Thyroid gland (tissue), 4 donors: ENCODE results near the gene ATRAID. TPM values are rescaled to one million over a fixed set of nuclear protein-coding genes. Genes with fewer than 3 reads are reported as not detected.

Experiments
- DNase-seq, 2 donors: peaks; one replicate each; pipeline ENCODE4 v3.0.0-alpha.2; 2019
- H3K27ac ChIP-seq, 3 donors: fragments of 200-600 bp; sonication (generic); 1 replicate in 2 of 3; 2 replicates in 1 of 3; pipeline ENCODE4 v1.5.1; 2016 to 2019; ENCODE audit warnings: mild to moderate bottlenecking in 1 of 3, moderate library complexity in 1 of 3
- H3K27me3 ChIP-seq: fragments of 200-600 bp; sonication (generic); one replicate; pipeline ENCODE4 v1.5.1; 2019
- H3K36me3 ChIP-seq, 2 donors: fragments of 200-600 bp; sonication (generic); one replicate each; pipeline ENCODE4 v1.5.1; 2016 to 2019
- H3K4me1 ChIP-seq, 2 donors: fragments of 200-600 bp; sonication (generic); one replicate each; pipeline ENCODE4 v1.5.1; 2017 to 2019
- H3K4me3 ChIP-seq, 3 donors: fragments of 200-600 bp; sonication (generic); replicated peaks in 1 of 3; 1 replicate in 2 of 3; 2 replicates in 1 of 3; pipeline ENCODE4 v1.5.1; 2016; ENCODE audit warnings: mild to moderate bottlenecking in 1 of 3
- H3K9me3 ChIP-seq: fragments of 200-600 bp; sonication (generic); one replicate; pipeline ENCODE4 v1.5.1; 2017
- POLR2A ChIP-seq, 2 donors: fragments of 450-650 bp; IDR thresholded peaks; one replicate each; pipeline ENCODE4 v1.6.1; 2017; ENCODE audit warnings: antibody characterized with exemption in 2 of 2, mild to moderate bottlenecking in 2 of 2, moderate library complexity in 1 of 2
- WGBS, 2 donors: methylation state at CpG; one replicate each; pipeline ENCODE4 v1.1.5; 2017; 5-methylcytosine and 5-hydroxymethylcytosine counted together
- intact Hi-C: fragments of 100-400 bp; cut with DNase I; formaldehyde crosslinking; loops from one replicate; pipeline ENCODE4 v1.15.1; 2023
- total RNA-seq, 4 donors: library from RNA; depleted of rRNA; stranded (reverse); fragments of >200 nt; gene quantifications; one replicate each; pipeline ENCODE4 v1.2.3, GENCODE V29; 2016
- TF ChIP-seq, protein P1 (sequence below), 6 experiments: fragments of 200-600 bp in 3 of 6; fragments of 450-650 bp in 3 of 6; sonication (generic) in 3 of 6; IDR thresholded peaks; one replicate each; pipeline ENCODE4 v1.5.1; 2016 to 2019; ENCODE audit warnings: antibody characterized with exemption in 6 of 6, mild to moderate bottlenecking in 2 of 6, inconsistent platforms in 1 of 6, moderate library complexity in 1 of 6

Gene ATRAID
- total RNA-seq, 4 donors from 2014 or later, result 149 to 345 (median 254) TPM

DNA sequence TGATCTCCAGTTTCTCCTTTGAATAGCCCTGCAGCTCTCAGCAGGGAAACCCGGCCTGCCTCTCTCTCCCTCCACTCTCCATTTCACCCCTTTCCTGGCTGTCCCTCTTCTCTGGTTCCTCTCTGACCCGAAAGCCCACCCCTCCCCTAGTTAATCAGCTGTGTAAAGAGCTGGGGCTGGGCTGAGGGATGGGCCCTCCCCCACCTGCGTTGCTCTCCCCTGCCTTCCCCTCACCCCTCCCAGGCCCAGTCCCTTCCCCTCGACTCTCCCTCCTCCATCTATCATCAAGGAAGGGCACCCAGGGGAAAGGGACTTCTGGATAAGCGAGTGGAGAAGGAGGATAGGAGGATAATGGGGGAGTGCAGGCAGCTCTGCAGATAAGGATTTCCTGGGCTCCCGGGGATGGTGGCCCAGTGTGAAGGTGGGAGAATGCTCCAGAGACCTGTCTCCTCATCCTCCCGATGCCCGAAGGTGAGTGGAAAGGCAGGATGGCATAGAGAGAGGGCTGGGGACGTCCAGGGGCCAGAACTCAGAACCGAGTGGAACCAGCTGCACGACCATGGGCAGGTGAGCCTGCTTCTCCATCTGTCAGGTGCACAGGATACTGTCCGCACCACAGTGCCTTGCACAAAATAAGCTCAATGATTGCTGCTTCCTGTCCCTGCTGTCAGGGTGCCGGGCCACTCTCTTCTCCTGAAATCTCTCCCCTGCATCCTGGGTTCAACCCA, 39.0 kb downstream of the ATRAID start:
- Histone ChIP-seq H3K27me3 (no peaks in the 10 kb centered on the region), H3K4me3 (no peak overlapping the region), H3K36me3 (no peaks in the 10 kb centered on the region), H3K4me1 (peaks cover 0 to 7% of the 10 kb centered on the region in 2 donors), H3K9me3 (no peaks in the 10 kb centered on the region), H3K27ac (no peak overlapping the region)
- intact Hi-C loops, result no loop called here
- whole genome bisulfite sequencing, 2 donors, result 52 to 64% methylated on average over 12 to 13 of the region's 13 CpGs
- DNase-seq, result no peak
- TF ChIP-seq, protein P1, sequence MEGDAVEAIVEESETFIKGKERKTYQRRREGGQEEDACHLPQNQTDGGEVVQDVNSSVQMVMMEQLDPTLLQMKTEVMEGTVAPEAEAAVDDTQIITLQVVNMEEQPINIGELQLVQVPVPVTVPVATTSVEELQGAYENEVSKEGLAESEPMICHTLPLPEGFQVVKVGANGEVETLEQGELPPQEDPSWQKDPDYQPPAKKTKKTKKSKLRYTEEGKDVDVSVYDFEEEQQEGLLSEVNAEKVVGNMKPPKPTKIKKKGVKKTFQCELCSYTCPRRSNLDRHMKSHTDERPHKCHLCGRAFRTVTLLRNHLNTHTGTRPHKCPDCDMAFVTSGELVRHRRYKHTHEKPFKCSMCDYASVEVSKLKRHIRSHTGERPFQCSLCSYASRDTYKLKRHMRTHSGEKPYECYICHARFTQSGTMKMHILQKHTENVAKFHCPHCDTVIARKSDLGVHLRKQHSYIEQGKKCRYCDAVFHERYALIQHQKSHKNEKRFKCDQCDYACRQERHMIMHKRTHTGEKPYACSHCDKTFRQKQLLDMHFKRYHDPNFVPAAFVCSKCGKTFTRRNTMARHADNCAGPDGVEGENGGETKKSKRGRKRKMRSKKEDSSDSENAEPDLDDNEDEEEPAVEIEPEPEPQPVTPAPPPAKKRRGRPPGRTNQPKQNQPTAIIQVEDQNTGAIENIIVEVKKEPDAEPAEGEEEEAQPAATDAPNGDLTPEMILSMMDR (IDR thresholded peaks at IDR 0.05), result no peak
- TF ChIP-seq POLR2A (IDR thresholded peaks at IDR 0.05), result no peak

DNA sequence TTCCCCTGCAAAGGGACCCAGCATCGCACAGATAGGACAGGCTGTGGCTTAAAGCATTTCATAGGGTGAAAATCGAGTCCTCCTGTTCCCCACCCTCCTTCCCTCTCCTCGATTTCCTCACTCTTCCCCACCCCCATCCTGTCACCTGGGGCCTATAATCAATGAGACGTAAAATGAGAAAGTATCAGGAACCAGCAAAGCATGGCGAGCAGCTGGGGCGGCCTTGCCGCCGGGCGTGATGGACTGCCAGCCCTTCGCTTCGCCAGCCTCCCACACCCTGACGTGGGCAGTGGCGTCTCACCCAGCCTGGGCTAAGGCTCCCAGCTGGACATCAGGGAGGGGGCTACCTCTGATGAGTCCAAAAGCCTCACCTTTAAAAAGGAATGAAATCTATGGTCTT, 39.9 kb downstream of the ATRAID start:
- Histone ChIP-seq H3K36me3 (no peaks in the 10 kb centered on the region), H3K27me3 (no peaks in the 10 kb centered on the region), H3K4me3 (no peak overlapping the region), H3K27ac (no peak overlapping the region), H3K9me3 (no peaks in the 10 kb centered on the region), H3K4me1 (peaks cover 0 to 7% of the 10 kb centered on the region in 2 donors)
- no peak for DNase-seq
- intact Hi-C loops, result no loop called here
- 82 to 83% methylated on average over 13 of the region's 13 CpGs for WGBS, 2 donors
- TF ChIP-seq, protein P1 (IDR thresholded peaks at IDR 0.05), result no peak
- TF ChIP-seq POLR2A (IDR thresholded peaks at IDR 0.05), result no peak

DNA sequence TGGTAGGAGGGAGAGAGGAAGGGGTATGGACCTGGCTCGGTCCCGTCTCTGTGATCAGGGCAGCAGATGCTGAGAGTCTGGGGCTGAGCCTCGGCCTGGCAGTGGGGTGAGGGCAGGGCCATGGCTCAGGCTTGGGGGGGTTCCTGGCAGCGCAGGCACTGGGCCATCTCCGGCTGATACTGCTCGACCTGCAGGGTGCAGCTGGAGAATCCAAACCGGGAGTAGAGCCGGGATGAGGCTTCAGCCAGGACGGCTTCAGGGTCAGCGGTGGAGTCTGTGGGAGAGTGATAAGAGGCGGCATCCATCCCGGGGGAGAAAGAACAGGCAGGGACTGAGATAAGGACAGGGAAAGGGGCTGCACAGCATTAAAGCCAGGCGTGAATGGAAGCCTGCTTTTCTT, 43.3 kb downstream of the ATRAID start:
- Histone ChIP-seq H3K9me3 (no peaks in the 10 kb centered on the region), H3K4me3 (no peak overlapping the region), H3K4me1 (peaks cover 0 to 3% of the 10 kb centered on the region in 2 donors), H3K27ac (no peak overlapping the region), H3K27me3 (no peaks in the 10 kb centered on the region), H3K36me3 (no peaks in the 10 kb centered on the region)
- no peak for TF ChIP-seq POLR2A (IDR thresholded peaks at IDR 0.05)
- TF ChIP-seq, protein P1 (IDR thresholded peaks at IDR 0.05), result no peak
- intact Hi-C loops, result loop anchor here (5.0 kb wide), 1 partner anchor 42 kb away; no protein-coding TSS in a partner anchor
- 52 to 54% methylated on average over 12 to 13 of the region's 13 CpGs for WGBS, 2 donors
- DNase-seq, result no peak

DNA sequence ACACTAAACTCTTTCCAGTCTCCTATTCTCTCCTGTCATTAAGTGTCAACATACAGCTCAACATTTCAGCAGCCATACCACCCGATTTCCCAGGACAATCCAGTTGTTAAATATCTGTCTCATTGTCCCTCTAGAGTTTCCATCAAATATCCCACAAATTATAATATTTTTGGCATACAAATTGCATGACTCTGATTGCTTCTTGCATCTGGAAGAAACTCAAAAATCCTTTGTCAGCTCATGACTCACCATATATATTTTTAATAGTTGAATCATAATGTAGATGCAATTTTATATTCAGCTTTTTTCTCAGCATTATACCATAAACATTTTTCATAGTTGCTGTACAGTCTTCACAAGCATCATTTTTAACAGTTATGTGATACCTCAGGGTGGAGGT, 43.8 kb downstream of the ATRAID start:
- Histone ChIP-seq H3K4me3 (no peak overlapping the region), H3K36me3 (no peaks in the 10 kb centered on the region), H3K27ac (no peak overlapping the region), H3K4me1 (no peaks in the 10 kb centered on the region), H3K9me3 (no peaks in the 10 kb centered on the region), H3K27me3 (no peaks in the 10 kb centered on the region)
- intact Hi-C loops, result loop anchor here (5.0 kb wide), 1 partner anchor 42 kb away; no protein-coding TSS in a partner anchor
- DNase-seq, result no peak
- 29 to 49% methylated on average over 1 of the region's 1 CpG for WGBS, 2 donors
- TF ChIP-seq, protein P1 (IDR thresholded peaks at IDR 0.05), result no peak
- no peak for TF ChIP-seq POLR2A (IDR thresholded peaks at IDR 0.05)

DNA sequence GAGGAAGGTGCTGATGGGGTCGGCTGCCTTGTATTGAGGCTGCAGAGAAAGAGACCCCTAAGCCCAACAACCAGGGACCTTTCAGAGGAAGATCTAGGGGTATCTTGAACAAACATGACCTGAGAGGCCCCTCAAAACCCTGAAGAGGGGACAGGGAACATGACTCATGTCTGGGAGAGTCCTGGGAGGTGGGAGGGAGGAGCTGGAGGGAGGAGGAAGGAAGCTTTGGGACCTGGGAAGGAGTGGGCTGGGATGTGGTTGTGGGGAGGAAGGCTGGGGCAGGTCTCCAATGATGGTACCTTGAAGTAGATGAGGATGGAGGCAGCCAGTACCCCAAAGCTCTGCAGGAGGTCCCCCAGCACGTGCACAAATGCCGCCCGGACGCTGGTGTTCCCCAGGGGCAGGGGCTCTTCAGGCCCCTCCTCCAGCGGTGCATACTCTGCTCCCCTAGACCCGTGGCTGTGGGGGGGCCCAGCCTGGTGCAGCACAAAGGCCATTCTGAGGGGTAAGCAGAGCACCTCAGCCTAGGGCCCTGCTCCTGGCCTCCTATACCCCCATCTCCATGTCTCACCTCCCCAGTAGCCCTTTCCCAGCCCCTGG, 45.1 kb downstream of the ATRAID start:
- WGBS, 2 donors, result 61 to 72% methylated on average over 2 to 7 of the region's 7 CpGs
- intact Hi-C loops, result loop anchor here (5.0 kb wide), 1 partner anchor 40 kb away; no protein-coding TSS in a partner anchor
- peaks cover 0 to 3% of the 10 kb centered on the region in 2 donors for H3K4me1 ChIP-seq
- no peak overlapping the region for H3K27ac ChIP-seq
- H3K4me3 ChIP-seq, result no peak overlapping the region
- no peaks in the 10 kb centered on the region for H3K36me3 ChIP-seq
- no peak for TF ChIP-seq POLR2A (IDR thresholded peaks at IDR 0.05)
- TF ChIP-seq, protein P1 (IDR thresholded peaks at IDR 0.05), result no peak
- H3K9me3 ChIP-seq, result no peaks in the 10 kb centered on the region
- no peak for DNase-seq
- H3K27me3 ChIP-seq, result peaks cover 11% of the 10 kb centered on the region
